GM19193 (cell line): ENCODE measurements around the gene MYO10.

ENCODE experiments used
- POLR2A ChIP-seq: IDR thresholded peaks from 4 replicates; pipeline ENCODE4 v1.6.1; 2011; ENCODE audit not compliant: insufficient read depth, insufficient read length; ENCODE audit errors: extremely low read depth

Gene MYO10

GRCh38 chr5:16929831-16930230 lies 6.3 kb downstream of the MYO10 start:
- no peak for TF ChIP-seq POLR2A

- TF ChIP-seq POLR2A = no peak
Observed at GRCh38 chr5:16929347-16929746, 6.7 kb downstream of the MYO10 start.

- TF ChIP-seq POLR2A = no peak
Observed at GRCh38 chr5:16927613-16928012, 8.5 kb downstream of the MYO10 start.

- TF ChIP-seq POLR2A = no peak
Observed at GRCh38 chr5:16926417-16926816, 9.7 kb downstream of the MYO10 start.

GRCh38 chr5:16924206-16924605 lies 11.9 kb downstream of the MYO10 start:
- no peak for TF ChIP-seq POLR2A

GRCh38 chr5:16922430-16922829 lies 13.7 kb downstream of the MYO10 start:
- no peak for TF ChIP-seq POLR2A

GRCh38 chr5:16921211-16921610 lies 14.9 kb downstream of the MYO10 start:
- no peak for TF ChIP-seq POLR2A

- TF ChIP-seq POLR2A = no peak
Observed at GRCh38 chr5:16920109-16920816, 15.8 kb downstream of the MYO10 start.

- TF ChIP-seq POLR2A = no peak
Observed at GRCh38 chr5:16918891-16919671, 17.0 kb downstream of the MYO10 start.

- no peak for TF ChIP-seq POLR2A
Observed at GRCh38 chr5:16918156-16918555, 17.9 kb downstream of the MYO10 start.

- no peak for TF ChIP-seq POLR2A
Observed at GRCh38 chr5:16916262-16916878, 19.7 kb downstream of the MYO10 start.

- no peak for TF ChIP-seq POLR2A
Observed at GRCh38 chr5:16914584-16914983, 21.5 kb downstream of the MYO10 start.

- TF ChIP-seq POLR2A = no peak
Observed at GRCh38 chr5:16914108-16914435, 22.0 kb downstream of the MYO10 start.

GRCh38 chr5:16913187-16914107 lies 22.6 kb downstream of the MYO10 start:
- TF ChIP-seq POLR2A = no peak

- no peak for TF ChIP-seq POLR2A
Observed at GRCh38 chr5:16912080-16912479, 24.0 kb downstream of the MYO10 start.
